ENCODE data around the gene TMEM198. TPM values are rescaled to one million over a fixed set of nuclear protein-coding genes. Genes with fewer than 3 reads are reported as not detected.

The TMEM198 gene
- total and polyA plus RNA-seq, 9 of the 15 experiments (the other 6 are each of a cell fraction or from before 2014, with no cell fraction given), result 0.03 to 3.8 (median 1.0) TPM

DNA sequence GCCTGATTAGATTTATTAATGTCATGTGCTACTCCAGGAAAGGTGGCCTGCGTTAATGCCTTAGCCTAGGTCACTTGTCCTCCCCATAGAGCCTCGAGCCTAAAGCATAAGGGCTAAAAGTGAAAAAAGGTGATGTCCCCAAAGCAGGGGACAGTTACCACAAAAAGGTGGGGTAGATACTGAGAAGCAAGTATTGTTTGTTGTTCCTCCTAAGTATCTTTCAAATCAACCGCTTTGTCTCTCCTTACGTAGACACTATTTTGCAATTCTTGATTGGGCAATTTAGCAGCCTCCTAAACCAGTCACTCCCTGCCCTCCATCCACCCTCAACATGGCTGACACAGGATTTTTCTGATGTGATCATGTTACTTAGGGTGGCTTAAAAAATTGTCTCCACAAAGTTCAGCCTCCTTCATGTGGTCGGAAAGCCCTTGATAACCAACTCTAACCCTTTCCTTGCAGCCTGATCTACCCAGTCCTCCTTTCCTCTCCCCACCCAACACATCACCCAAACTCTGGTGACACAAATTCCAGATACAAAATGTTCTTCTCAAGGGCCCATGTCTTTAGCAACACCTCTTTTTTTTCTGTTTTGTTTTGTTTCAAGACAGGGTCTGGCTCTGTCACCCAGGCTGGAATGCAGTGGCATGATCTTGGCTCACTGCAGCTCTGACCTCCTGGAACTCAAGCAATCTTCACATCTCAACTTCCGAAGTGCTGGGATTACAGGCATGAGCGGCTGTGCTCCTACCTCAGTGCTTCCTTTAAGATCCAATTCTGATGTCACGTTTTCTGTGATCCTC is 35.2 kb downstream of the TMEM198 start:
- FAIRE-seq (no peak), ATAC-seq (no peak), DNase-seq (ENCODE audit: extremely low read depth in 1 of 4, low spot score in 3 of 4) (no peak)
- in situ Hi-C loops (cut with MboI) (no loop called here), intact Hi-C loops (cut with micrococcal nuclease) (no loop called here)
- ChIA-PET CTCF (ENCODE audit: low intra/inter-chr PET ratio) (no interaction called here), POLR2A (no interaction called here)
- Histone ChIP-seq H3K9me1 (ENCODE audit: control insufficient read depth, insufficient read depth, low read length) (no peaks in the 10 kb centered on the region), H3K4me1 (replicated peaks in 1 of 2; ENCODE audit: control insufficient read depth in 2 of 2, insufficient read depth in 2 of 2, low read length in 2 of 2) (peaks cover 25 to 31% of the 10 kb centered on the region in 2 experiments; a peak in 4 of 5 replicates), H4K20me1 (replicated peaks; ENCODE audit: control insufficient read depth, insufficient read depth, low read length) (no peaks in the 10 kb centered on the region), H3K4me3 (no peak overlapping the region), H2AFZ (ENCODE audit: low read depth, low read length) (peak overlapping the region; percentile 73; the same call in 1 of the 2 replicates), H3K4me2 (ENCODE audit: insufficient read depth, low read length) (no peak overlapping the region), H3K36me3 (ENCODE audit: control insufficient read depth, insufficient read depth, low read length) (no peaks in the 10 kb centered on the region), H3K9me3 (replicated peaks; ENCODE audit: control insufficient read depth, insufficient read depth, low read depth, low read length) (no peaks in the 10 kb centered on the region), H3K27me3 (ENCODE audit: control insufficient read depth in 2 of 2, insufficient read depth in 2 of 2, low read length in 2 of 2) (no peaks in the 10 kb centered on the region), H3K9ac (ENCODE audit: insufficient read depth in 1 of 2, low read depth in 2 of 2, low read length in 2 of 2) (no peak overlapping the region), H3K27ac (ENCODE audit: extremely low read depth, low read depth, low read length) (no peak overlapping the region), H3K79me2 (ENCODE audit: control insufficient read depth, insufficient read depth, low read length) (no peaks in the 10 kb centered on the region)
- 49% methylated on average over 7 of the region's 8 CpGs for WGBS (ENCODE audit: insufficient coverage, low coverage, missing lambda C conversion rate)
- TF ChIP-seq CEBPB (tag; IDR thresholded peaks at IDR 0.05) (peak; percentile 95), CEBPG (CRISPR knock-in tag; IDR thresholded peaks at IDR 0.05) (0 out of 2 replicates have a peak, but pooled peaks have one; percentile 27), CEBPG (tag; conservative IDR thresholded peaks at IDR 0.05 in 1 of 2, IDR thresholded peaks at IDR 0.05 in 1 of 2) (peak; percentile 60 to 80), MYNN (IDR thresholded peaks at IDR 0.05) (no peak), MYNN (CRISPR knock-in tag; IDR thresholded peaks at IDR 0.05) (no peak), ZNF134 (CRISPR knock-in tag; conservative IDR thresholded peaks at IDR 0.05) (no peak), PRMT5 (CRISPR knock-in tag; IDR thresholded peaks at IDR 0.05) (no peak), ZNF140 (CRISPR knock-in tag; IDR thresholded peaks at IDR 0.05) (no peak), MCM3 (IDR thresholded peaks at IDR 0.05) (no peak), MXI1 (IDR thresholded peaks at IDR 0.05; ENCODE audit: low read depth, low read length) (no peak)
- TF ChIP-seq, protein P1, sequence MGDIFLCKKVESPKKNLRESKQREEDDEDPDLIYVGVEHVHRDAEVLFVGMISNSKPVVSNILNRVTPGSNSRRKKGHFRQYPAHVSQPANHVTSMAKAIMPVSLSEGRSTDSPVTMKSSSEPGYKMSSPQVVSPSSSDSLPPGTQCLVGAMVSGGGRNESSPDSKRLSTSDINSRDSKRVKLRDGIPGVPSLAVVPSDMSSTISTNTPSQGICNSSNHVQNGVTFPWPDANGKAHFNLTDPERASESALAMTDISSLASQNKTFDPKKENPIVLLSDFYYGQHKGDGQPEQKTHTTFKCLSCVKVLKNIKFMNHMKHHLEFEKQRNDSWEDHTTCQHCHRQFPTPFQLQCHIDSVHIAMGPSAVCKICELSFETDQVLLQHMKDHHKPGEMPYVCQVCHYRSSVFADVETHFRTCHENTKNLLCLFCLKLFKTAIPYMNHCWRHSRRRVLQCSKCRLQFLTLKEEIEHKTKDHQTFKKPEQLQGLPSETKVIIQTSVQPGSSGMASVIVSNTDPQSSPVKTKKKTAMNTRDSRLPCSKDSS (IDR thresholded peaks at IDR 0.05; ENCODE audit: low read depth, partially characterized antibody), result no peak
- no TSS peak for BruUV-seq (replicated peaks)

Measured in K562 (cell line).